NCI-H526 (cell line): ENCODE data around the gene GABRR1.

Source experiments
- DNase-seq, 2 experiments: peaks; one replicate each; lab custom pipeline; 2025; lab: John Stamatoyannopoulos, UW

The GABRR1 gene

GRCh38 chr6:89215391-89215790 lies 1.8 kb downstream of the GABRR1 start:
- no peak for DNase-seq

- DNase-seq: no peak
These were observed 3.0 kb downstream of the GABRR1 start for GRCh38 chr6:89214197-89214596.

GRCh38 chr6:89212472-89212871 lies 4.7 kb downstream of the GABRR1 start:
- no peak for DNase-seq

GRCh38 chr6:89209457-89209856 lies 7.7 kb downstream of the GABRR1 start:
- no peak for DNase-seq

GRCh38 chr6:89208551-89208950 lies 8.6 kb downstream of the GABRR1 start:
- no peak for DNase-seq

- DNase-seq: no peak
These were observed 11.3 kb downstream of the GABRR1 start for GRCh38 chr6:89205819-89206218.

DNA sequence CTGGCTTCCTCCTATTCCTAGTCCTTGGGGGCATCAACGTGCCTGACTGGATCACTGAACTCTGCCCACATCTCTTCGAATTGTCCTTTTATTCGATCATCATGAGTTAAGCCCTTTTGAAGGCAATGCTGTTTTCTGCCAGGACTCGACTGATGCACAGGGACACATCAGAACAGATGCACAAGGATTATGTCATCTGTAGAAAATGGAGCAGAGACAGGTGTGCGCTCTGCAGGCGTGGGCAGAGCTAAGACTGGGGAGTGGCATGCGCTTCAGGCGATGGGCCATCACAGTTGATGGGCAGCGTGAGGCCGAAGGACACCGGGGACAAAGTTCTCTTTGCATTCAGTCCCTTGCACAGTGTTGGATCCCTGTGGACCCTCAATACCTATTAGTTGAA lies 13.1 kb downstream of the GABRR1 start:
- DNase-seq: no peak

DNA sequence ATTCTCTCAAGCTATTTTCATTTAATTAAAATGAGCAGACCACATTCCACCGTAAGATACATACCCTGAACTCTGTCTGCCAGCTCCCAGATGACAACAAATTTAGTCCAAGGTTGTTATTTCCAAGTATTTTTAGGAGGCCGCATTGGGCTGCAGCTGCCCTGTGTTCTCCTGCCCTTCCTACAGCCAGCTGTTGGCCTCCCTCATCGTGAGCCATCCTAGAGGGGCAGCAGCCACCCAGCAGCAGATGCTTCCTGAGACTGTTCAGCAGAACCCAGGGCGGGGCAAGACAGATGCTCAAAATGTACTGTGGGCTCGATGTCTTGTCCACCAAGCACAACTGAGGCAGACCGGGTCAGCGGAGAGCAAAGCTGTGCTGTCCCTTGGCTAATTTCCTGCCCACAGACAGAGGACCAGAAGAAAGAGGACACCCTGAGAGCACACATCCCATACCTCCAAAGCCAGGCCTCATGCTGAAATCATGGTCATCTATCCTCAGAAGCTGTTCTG lies 16.4 kb downstream of the GABRR1 start:
- no peak for DNase-seq

- no peak for DNase-seq
These were observed 17.6 kb downstream of the GABRR1 start for GRCh38 chr6:89199579-89199978.

DNA sequence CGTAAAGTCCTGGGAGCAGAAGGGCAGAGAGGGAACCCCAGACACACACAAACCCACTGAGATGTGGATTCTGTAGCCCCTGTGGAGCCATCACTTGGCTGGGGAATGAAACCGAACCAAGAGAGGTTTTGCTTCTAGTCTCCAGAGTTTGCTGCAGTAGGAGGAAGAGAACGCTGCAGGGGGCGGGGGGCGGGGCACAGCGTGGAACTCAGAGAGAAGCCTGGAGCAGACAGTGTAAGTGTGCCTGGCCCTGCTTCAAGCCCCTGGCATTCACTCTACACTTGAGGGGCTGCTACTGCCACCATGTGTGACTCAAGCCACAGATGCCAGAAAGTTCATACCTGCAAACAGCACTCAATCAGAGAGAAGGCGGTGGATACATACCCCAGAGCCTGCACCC lies 18.9 kb downstream of the GABRR1 start:
- DNase-seq: no peak

DNA sequence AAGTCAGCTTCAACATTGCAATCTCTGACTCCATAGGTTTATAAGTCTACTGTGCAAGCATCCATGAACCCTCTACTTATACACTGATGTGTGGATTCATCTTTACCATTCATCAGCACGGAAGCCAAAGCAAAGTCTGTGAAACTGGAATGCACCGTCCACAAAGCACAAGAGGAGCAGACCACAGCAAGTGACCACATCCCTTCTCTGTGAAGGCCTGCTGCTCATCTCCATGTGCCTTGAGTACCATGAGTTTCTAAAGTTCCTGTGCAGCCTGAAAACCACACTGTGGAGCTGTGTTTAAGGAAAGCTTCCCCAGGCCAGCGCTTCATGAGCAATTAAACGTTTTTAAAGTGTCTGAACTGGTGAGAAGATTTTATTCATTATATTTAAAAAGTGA lies 20.0 kb downstream of the GABRR1 start:
- no peak for DNase-seq

- DNase-seq: no peak
These were observed 22.6 kb downstream of the GABRR1 start for GRCh38 chr6:89194559-89194958.

DNA sequence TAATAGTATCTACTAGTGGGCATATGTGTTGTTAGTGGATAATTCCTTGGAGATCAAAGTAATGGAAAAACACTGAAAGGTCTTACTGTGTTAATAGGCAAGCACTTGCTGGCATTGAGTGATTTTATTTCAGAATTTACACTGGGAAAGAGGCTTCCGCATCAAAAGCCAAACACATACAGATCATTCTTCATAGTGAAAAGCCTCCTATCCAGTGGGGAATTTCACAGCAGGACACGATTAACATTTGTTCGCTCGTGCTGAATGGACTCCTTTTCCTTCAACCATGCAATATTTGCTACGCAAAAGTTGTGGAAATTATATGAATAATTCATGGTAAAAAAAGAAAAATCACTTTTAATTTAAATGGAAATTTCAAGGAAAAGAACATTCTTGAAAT lies 26.4 kb downstream of the GABRR1 start:
- no peak for DNase-seq

DNA sequence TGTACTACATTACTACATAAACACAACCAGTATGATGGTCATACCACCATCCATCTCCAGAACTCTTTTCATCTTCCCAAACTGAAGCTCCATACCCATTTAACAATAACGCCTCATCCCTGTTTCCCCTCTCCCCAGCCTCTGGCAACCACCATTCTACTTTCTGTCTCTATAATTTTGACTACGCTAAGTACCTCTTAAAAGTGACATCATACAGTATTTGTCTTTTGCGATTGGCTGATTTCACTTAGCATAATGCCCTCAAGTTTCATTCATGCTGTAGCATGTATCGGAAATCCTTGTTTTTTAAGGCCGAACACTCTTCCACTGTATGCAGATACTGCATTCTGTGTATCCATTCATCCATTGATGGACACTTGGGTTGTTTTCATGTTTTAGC lies 29.7 kb downstream of the GABRR1 start:
- DNase-seq: no peak

- peak in 1 of 2 experiments; percentile 8 for DNase-seq
These were observed 30.4 kb downstream of the GABRR1 start for GRCh38 chr6:89186762-89187161.

DNA sequence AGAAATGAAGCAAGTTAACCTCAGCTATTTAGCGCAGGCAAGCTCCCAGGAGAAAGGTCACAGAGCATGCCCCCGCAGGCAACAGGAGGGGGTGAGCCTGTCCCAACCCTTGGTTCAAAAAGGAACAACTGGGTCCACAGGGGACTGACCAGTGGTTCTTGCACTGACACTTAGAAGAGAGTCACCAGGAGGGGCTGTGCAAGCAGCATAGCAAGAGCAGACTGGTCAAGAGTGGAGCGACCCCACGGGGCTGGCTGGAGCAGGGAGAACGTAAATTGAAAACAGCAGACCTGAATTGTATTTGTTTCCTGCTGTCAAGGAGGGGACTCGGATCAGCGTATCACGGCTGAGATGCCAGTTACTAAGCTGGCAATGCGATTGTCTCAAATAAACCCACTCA lies 32.8 kb downstream of the GABRR1 start:
- DNase-seq: no peak

- DNase-seq: no peak
These were observed 33.9 kb downstream of the GABRR1 start for GRCh38 chr6:89183294-89183693.

GRCh38 chr6:89180971-89181370 lies 36.2 kb downstream of the GABRR1 start:
- no peak for DNase-seq

DNA sequence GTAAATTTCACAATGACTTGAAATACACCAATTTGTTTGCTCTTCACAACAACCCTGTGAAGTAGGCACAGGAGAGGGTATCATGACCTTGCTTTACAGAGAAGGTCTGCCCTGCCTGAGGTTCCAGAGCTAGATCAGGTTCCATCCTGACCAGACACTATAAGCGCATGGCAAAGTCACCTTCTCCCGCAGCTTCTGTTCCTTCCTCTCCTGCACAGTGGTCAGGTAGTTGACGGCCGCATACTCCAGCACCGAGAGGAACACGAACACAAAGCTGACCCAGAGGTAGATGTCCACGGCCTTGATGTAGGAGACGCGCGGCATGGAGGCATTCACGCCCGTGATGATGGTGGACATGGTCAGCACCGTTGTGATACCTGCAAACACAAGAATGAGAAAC lies 37.0 kb downstream of the GABRR1 start:
- no peak for DNase-seq

GRCh38 chr6:89173634-89174033 lies 43.5 kb downstream of the GABRR1 start:
- no peak for DNase-seq

DNA sequence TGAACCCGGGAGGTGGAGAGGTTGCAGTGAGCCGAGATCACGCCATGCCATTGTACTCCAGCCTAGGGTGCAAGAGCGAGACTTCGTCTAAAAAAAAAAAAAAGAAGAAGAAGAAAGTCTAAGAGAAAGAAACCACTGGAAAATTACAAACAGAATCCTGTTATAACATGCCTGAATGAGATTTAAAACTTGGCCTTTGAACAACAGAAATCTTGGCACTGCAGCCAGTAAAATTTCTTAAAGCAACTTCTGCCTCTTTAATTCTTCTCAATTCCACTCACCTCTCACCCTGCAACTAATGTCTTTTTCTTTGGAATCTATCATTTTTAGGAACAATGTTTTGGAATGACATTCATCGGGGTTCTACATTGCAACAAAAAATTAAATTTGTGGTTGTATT lies 45.0 kb downstream of the GABRR1 start:
- no peak for DNase-seq

DNA sequence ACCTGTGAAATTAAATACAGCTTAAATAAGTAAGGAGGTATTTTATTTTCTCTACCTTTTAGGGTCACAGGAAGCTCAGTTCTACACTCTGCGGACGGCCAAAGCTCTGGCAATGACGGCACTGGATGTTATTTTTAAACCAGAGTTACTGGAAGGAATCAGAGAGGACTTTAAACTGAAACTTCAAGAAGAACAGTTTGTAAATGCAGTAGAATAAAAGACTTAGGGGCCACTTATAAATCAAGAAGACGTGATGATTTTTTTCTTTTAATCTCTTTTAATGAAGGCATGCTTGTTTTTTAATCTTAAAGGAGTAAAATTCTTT lies 55.1 kb downstream of the GABRR1 start:
- no peak for DNase-seq

GRCh38 chr6:89161326-89162046 lies 55.7 kb downstream of the GABRR1 start:
- peak in 1 of 2 experiments; percentile 3 for DNase-seq

- DNase-seq: no peak
These were observed 56.6 kb downstream of the GABRR1 start for GRCh38 chr6:89160331-89161092.
